Peyer's patch (tissue), 4 donors: ENCODE measurements around the gene ADARB1.

Source experiments
- CTCF ChIP-seq, 6 experiments: fragments of 450-650 bp in 4 of 6; fragments of 200-600 bp in 2 of 6; sonication (generic) in 1 of 6; IDR thresholded peaks; one replicate each; pipeline ENCODE4 v1.5.1; 2017 to 2019; ENCODE audit warnings: antibody characterized with exemption in 6 of 6, mild to moderate bottlenecking in 3 of 6, moderate library complexity in 1 of 6
- POLR2A ChIP-seq, 2 donors: fragments of 450-650 bp; IDR thresholded peaks; one replicate each; pipeline ENCODE4 v1.5.1; 2017; ENCODE audit warnings: antibody characterized with exemption in 2 of 2, mild to moderate bottlenecking in 2 of 2, moderate library complexity in 2 of 2

GRCh38 chr21:45060089-45060488, 14.3 kb upstream of the ADARB1 start:
- TF ChIP-seq CTCF (IDR thresholded peaks at IDR 0.05) (no peak), POLR2A (IDR thresholded peaks at IDR 0.05) (no peak)
